ENCODE data around the gene SH3GL1.

DNA sequence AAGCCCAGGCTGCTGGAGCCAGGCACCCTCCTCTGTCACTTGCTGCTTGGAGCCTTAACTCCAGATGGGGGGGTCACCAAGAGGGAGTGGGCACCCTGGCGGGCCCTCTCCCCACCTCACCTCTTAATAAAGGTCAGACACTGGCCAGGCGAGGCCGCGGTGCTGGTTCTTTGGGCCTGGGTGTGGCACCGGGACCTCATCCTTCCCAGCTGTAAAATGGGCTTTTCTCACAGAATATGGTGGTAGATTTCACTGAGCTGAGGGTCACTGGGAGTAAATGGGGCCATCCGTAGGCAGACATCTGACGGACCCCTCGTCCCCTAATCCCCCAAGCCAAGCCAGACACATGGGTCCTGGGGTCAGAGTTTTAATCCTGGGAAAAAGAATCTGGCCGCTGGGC is 76.7 kb downstream of the SH3GL1 start:
- no peak for TF ChIP-seq POLR2AphosphoS5 (IDR thresholded peaks at IDR 0.05; ENCODE audit: insufficient read depth in 1 of 2, low read depth in 1 of 2)
- no peak for TF ChIP-seq POLR2A (IDR thresholded peaks at IDR 0.05)
- TF ChIP-seq, protein P1, sequence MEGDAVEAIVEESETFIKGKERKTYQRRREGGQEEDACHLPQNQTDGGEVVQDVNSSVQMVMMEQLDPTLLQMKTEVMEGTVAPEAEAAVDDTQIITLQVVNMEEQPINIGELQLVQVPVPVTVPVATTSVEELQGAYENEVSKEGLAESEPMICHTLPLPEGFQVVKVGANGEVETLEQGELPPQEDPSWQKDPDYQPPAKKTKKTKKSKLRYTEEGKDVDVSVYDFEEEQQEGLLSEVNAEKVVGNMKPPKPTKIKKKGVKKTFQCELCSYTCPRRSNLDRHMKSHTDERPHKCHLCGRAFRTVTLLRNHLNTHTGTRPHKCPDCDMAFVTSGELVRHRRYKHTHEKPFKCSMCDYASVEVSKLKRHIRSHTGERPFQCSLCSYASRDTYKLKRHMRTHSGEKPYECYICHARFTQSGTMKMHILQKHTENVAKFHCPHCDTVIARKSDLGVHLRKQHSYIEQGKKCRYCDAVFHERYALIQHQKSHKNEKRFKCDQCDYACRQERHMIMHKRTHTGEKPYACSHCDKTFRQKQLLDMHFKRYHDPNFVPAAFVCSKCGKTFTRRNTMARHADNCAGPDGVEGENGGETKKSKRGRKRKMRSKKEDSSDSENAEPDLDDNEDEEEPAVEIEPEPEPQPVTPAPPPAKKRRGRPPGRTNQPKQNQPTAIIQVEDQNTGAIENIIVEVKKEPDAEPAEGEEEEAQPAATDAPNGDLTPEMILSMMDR (IDR thresholded peaks at IDR 0.05): no peak
